SK-N-MC (cell line): ENCODE measurements around the gene FN3K.
A peak's percentile ranks its signal among the peaks of the same experiment; 100 is the strongest.
"Not testable (repeated sequence)": the region's sequence is repeated elsewhere in the genome, so short reads cannot be mapped to it uniquely, and the experiment has no call there.

ENCODE experiments used
- DNase-seq: peaks from one replicate; pipeline ENCODE4 v3.0.0-alpha.2; 2011; ENCODE audit warnings: low read depth, low spot score
- H3K27ac ChIP-seq: fragments of 200-600 bp; sonication (generic); 2 replicates; pipeline ENCODE4 v1.5.1; 2016; ENCODE audit warnings: mixed run types
- H3K36me3 ChIP-seq: fragments of 200-600 bp; sonication (generic); 2 replicates; pipeline ENCODE4 v1.6.1; 2017; ENCODE audit warnings: antibody characterized with exemption, low read length, mixed read lengths; ENCODE audit not compliant: insufficient read depth
- H3K4me3 ChIP-seq: fragments of 200-600 bp; sonication (generic); 2 replicates; pipeline ENCODE4 v1.5.1; 2016
- H3K9ac ChIP-seq: fragments of 200-600 bp; sonication (generic); 2 replicates; pipeline ENCODE4 v1.8.0; 2017; ENCODE audit warnings: mixed run types, mixed read lengths; ENCODE audit not compliant: insufficient read length
- H3K9me3 ChIP-seq: fragments of 200-600 bp; sonication (generic); 2 replicates; pipeline ENCODE4 v1.6.1; 2017; ENCODE audit warnings: low read depth, mild to moderate bottlenecking, antibody characterized with exemption, low read length, moderate library complexity, mixed read lengths
- EZH2 ChIP-seq: fragments of 200-600 bp; sonication (generic); IDR thresholded peaks from one replicate; pipeline ENCODE4 v1.6.1; 2017; ENCODE audit warnings: antibody characterized with exemption
- FOXP2 ChIP-seq: optimal IDR thresholded peaks from 2 replicates; pipeline ENCODE3; 2011; ENCODE audit warnings: mild to moderate bottlenecking, moderate library complexity; ENCODE audit not compliant: insufficient read depth; ENCODE audit errors: extremely low read length, control extremely low read depth
- POLR2AphosphoS5 ChIP-seq: IDR thresholded peaks from 2 replicates; pipeline ENCODE4 v1.6.1; 2012; ENCODE audit warnings: mild to moderate bottlenecking, low read depth, low read length, borderline replicate concordance

Gene FN3K

DNA sequence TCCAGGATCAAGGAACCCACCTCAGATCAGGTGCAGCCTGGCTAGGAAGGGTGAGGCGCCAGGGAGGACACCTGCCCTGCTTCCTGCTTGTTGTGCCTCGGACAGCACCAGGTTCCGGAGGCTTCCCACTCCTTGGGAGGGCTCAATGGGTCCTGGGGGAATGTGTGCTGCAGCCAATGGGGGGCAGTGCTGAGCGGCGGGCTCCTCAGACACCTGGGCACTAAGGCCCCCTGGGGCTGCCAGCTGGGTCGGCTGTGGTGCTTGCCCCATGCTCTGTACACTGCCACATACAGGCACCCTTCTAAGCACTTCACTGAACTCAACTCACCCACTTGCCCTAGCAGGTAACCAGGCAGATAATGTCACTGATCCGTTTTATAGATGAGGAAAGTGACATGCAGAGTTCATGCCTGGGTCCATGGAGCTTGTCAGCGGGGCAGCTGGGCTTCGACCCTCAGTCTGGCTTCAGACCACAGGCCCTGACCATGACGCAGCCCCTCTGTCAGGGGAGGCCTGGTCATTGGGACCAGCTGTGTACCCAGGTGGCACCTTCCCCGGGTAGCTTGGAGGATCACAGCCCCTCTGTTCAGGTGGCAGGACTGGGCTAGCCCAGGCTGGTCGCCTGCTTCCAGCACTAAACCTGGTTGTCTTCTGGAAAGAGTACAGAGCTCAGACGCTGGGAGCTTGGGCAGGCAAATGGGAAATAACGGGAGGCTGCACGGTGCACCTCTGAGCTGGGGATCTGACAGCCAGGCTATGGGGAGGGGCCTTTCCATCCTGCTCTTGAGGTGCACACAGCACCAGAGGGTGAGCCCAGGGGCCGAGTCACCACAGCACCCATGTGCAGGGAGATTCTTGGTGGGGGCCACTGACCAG is 8.2 kb downstream of the FN3K start:
- H3K9ac ChIP-seq: no peak overlapping the region
- H3K4me3 ChIP-seq: no peak overlapping the region
- no peak for TF ChIP-seq FOXP2
- no peak for TF ChIP-seq POLR2AphosphoS5
- peaks cover 4% of the 10 kb centered on the region; the same call in 1 of the 2 replicates for H3K9me3 ChIP-seq
- peaks cover 17% of the 10 kb centered on the region for H3K36me3 ChIP-seq
- no peak overlapping the region for H3K27ac ChIP-seq
- DNase-seq: no peak

GRCh38 chr17:82744736-82745135 is 9.3 kb downstream of the FN3K start:
- not testable (repeated sequence) for DNase-seq, H3K9me3 ChIP-seq, H3K9ac ChIP-seq, H3K27ac ChIP-seq, H3K4me3 ChIP-seq
- H3K36me3 ChIP-seq: peaks cover 17% of the 10 kb centered on the region

DNA sequence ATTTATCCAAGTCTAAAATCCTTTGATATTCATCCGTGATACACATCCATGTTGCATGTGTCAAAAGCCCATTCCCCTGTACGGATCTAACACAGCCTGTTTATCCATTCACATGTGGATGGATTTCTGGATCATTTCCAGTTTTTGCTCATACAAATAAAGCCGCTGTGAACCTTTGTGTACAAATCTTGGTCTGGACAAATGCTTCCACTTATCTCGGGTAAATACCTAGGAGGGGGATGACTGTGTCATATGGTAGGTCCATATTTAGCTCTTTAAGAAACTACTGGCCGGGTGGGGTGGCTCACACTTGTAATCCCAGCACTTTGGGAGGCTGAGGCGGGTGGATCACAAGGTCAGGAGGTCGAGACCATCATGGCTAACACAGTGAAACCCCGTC is 10.1 kb downstream of the FN3K start:
- Histone ChIP-seq H3K9ac (no peak overlapping the region), H3K9me3 (peaks cover 2% of the 10 kb centered on the region; the same call in 1 of the 2 replicates), H3K4me3 (no peak overlapping the region), H3K27ac (no peak overlapping the region), H3K36me3 (peaks cover 9% of the 10 kb centered on the region)
- TF ChIP-seq FOXP2: no peak
- TF ChIP-seq EZH2: no peak
- TF ChIP-seq POLR2AphosphoS5: no peak
- no peak for DNase-seq

- Histone ChIP-seq H3K9me3 (no peaks in the 10 kb centered on the region), H3K9ac (no peak overlapping the region), H3K4me3 (no peak overlapping the region), H3K27ac (no peak overlapping the region), H3K36me3 (no peaks in the 10 kb centered on the region)
- DNase-seq: no peak
- TF ChIP-seq EZH2 (no peak), FOXP2 (no peak), POLR2AphosphoS5 (no peak)
Measured at GRCh38 chr17:82748756-82749155, 13.3 kb downstream of the FN3K start.

DNA sequence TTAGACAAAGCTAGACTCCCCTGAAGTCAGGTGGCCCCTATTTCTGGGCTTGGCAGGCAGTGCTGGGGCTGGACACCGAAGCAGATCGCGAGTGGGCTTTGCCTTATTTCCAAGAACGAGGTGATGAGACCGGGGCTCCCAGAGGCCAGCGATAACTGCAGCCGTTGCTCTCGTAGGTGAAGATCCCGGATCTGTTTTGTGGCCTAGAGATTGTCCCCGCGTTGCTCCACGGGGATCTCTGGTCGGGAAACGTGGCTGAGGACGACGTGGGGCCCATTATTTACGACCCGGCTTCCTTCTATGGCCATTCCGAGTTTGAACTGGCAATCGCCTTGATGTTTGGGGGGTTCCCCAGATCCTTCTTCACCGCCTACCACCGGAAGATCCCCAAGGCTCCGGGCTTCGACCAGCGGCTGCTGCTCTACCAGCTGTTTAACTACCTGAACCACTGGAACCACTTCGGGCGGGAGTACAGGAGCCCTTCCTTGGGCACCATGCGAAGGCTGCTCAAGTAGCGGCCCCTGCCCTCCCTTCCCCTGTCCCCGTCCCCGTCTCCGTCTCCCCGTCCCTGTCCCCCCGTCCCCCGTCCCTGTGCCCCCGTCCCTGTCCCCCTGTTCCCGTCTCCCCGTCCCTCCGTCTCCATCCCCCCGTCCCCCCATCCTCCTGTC is 15.0 kb downstream of the FN3K start:
- Histone ChIP-seq H3K36me3 (no peaks in the 10 kb centered on the region), H3K9ac (no peak overlapping the region), H3K27ac (no peak overlapping the region), H3K4me3 (no peak overlapping the region), H3K9me3 (no peaks in the 10 kb centered on the region)
- no peak for DNase-seq
- no peak for TF ChIP-seq EZH2
- TF ChIP-seq POLR2AphosphoS5: no peak
- no peak for TF ChIP-seq FOXP2

- H3K36me3 ChIP-seq: peaks cover 2% of the 10 kb centered on the region; the same call in 1 of the 2 replicates
- peak overlapping the region; percentile 67; the same call in 1 of the 2 replicates for H3K27ac ChIP-seq
- H3K4me3 ChIP-seq: no peak overlapping the region
- TF ChIP-seq EZH2: no peak
- no peak for TF ChIP-seq POLR2AphosphoS5
- TF ChIP-seq FOXP2: no peak
- H3K9me3 ChIP-seq: no peaks in the 10 kb centered on the region
- H3K9ac ChIP-seq: no peak overlapping the region
- no peak for DNase-seq
Measured at GRCh38 chr17:82751171-82751570, 15.8 kb downstream of the FN3K start.

- peak within 1 kb of the TSS; percentile 98 for H3K4me3 ChIP-seq
- TF ChIP-seq POLR2AphosphoS5 (peak; percentile 81; the same call in 1 of the 2 replicates), FOXP2 (no peak)
- peak within 1 kb of the TSS; percentile 86 for H3K27ac ChIP-seq
- H3K9me3 ChIP-seq: no peaks in the 10 kb centered on the region
- peaks cover 4% of the 10 kb centered on the region; the same call in 1 of the 2 replicates for H3K36me3 ChIP-seq
- peak within 1 kb of the TSS; percentile 81 for H3K9ac ChIP-seq
- peak; percentile 32 for DNase-seq
Measured at GRCh38 chr17:82751571-82752370, 16.4 kb downstream of the FN3K start, which contains the start of gene TBCD. Gene TBCD, plus strand, starts transcription at chr17:82752065. Its CDS starts 129 bp downstream, at chr17:82752194.
